K562 (cell line): Measurements from ENCODE around the gene ZKSCAN4. TPM values are rescaled to one million over a fixed set of nuclear protein-coding genes. Genes with fewer than 3 reads are reported as not detected.

ENCODE experiments used
- ADNP ChIP-seq: fragments of 200-800 bp; sonication (Bioruptor generic); IDR thresholded peaks from 2 replicates; pipeline ENCODE4 v1.6.1; 2016; ENCODE audit warnings: missing genetic modification characterization, missing compliant biosample characterization
- CSDE1 ChIP-seq, 2 experiments: fragments of 450-650 bp; IDR thresholded peaks; 2 replicates each; pipeline ENCODE4 v1.6.1; 2016; ENCODE audit warnings: mild to moderate bottlenecking in 1 of 2
- FIP1L1 ChIP-seq: fragments of 200-400 bp; formaldehyde crosslinking; IDR thresholded peaks from 2 replicates; pipeline ENCODE4 v1.6.1; 2018; ENCODE audit warnings: mild to moderate bottlenecking, low read depth, low read length; ENCODE audit not compliant: poor library complexity, severe bottlenecking
- GTF2F1 ChIP-seq: IDR thresholded peaks from 2 replicates; pipeline ENCODE4 v1.6.1; 2011; ENCODE audit warnings: low read depth, low read length, improper control_type of control experiment
- IFI16 ChIP-seq: fragments of 250-450 bp; sonication (Bioruptor Pico); IDR thresholded peaks from 2 replicates; pipeline ENCODE4 v2.1.2; 2022; ENCODE audit warnings: mild to moderate bottlenecking, inconsistent platforms
- KDM5B ChIP-seq: fragments of 200-600 bp; sonication (generic); IDR thresholded peaks from 2 replicates; pipeline ENCODE4 v1.6.1; 2012; ENCODE audit warnings: low read depth, mild to moderate bottlenecking, moderate library complexity, low read length, control low read depth, inconsistent platforms; ENCODE audit not compliant: insufficient replicate concordance
- KLF6 ChIP-seq: fragments of 250-450 bp; sonication (Bioruptor Pico); IDR thresholded peaks from 2 replicates; pipeline ENCODE4 v1.4.0; 2020; ENCODE audit warnings: mild to moderate bottlenecking, moderate library complexity, borderline replicate concordance
- MAFF ChIP-seq: IDR thresholded peaks from 2 replicates; pipeline ENCODE4 v1.6.1; 2012; ENCODE audit warnings: low read length, improper control_type of control experiment
- MTA3 ChIP-seq: fragments of 450-650 bp; formaldehyde crosslinking; IDR thresholded peaks from 2 replicates; pipeline ENCODE4 v1.6.1; 2017; ENCODE audit warnings: mild to moderate bottlenecking, borderline replicate concordance
- NONO ChIP-seq, 2 experiments: fragments of 200-400 bp in 1 of 2; fragments of 450-650 bp in 1 of 2; formaldehyde crosslinking in 1 of 2; IDR thresholded peaks; 2 replicates each; pipeline ENCODE4 v1.6.1; 2017; ENCODE audit warnings: low read depth in 2 of 2, mild to moderate bottlenecking in 2 of 2, moderate library complexity in 2 of 2, low read length in 1 of 2
- NR3C1 ChIP-seq: sonication (generic); formaldehyde crosslinking; IDR thresholded peaks from 2 replicates; pipeline ENCODE4 v1.8.1; 2022; ENCODE audit warnings: missing genetic modification reagents
- SMAD4 ChIP-seq: fragments of 250-450 bp; sonication (Bioruptor Pico); conservative IDR thresholded peaks from 2 replicates; pipeline ENCODE4 v1.8.0; 2021; ENCODE audit warnings: inconsistent platforms, mild to moderate bottlenecking, moderate library complexity
- ZBTB17 ChIP-seq: fragments of 450-650 bp; formaldehyde crosslinking; IDR thresholded peaks from 2 replicates; pipeline ENCODE4 v1.4.0; 2020; ENCODE audit warnings: mild to moderate bottlenecking
- ZNF707 ChIP-seq: fragments of 250-450 bp; sonication (Bioruptor Pico); conservative IDR thresholded peaks from 2 replicates; pipeline ENCODE4 v1.8.0; 2022; ENCODE audit warnings: inconsistent platforms, mild to moderate bottlenecking, moderate library complexity
- polyA plus RNA-seq, 8 experiments: library from polyadenylated mRNA; depleted of rRNA in 4 of 8; stranded (reverse) in 5 of 8; unstranded in 3 of 8; fragments of >200 nt; fragmentation: Nextera tagmentation in 2 of 8; fragmentation: Illumina TruSeq in 1 of 8; extraction: Ambion mirVana in 2 of 8; extraction: Trizol in 1 of 8; gene quantifications; 2 replicates each; pipeline versions ENCODE4 v1.2.1 to v1.2.3, GENCODE V29; 2011 to 2014; ENCODE audit warnings: inconsistent platforms in 1 of 8, missing spikeins in 1 of 8
- total RNA-seq, 7 experiments: library from RNA; depleted of rRNA in 6 of 7; stranded (reverse); fragments of >200 nt in 6 of 7; fragmentation: Illumina TruSeq in 2 of 7; extraction: Trizol in 2 of 7; gene quantifications; 2 replicates each; pipeline versions ENCODE4 v1.2.1 to v1.2.3, GENCODE V29; 2011 to 2021; ENCODE audit warnings: low replicate concordance in 1 of 7
- TF ChIP-seq, protein P1 (sequence below): fragments of 450-650 bp; IDR thresholded peaks from 2 replicates; pipeline ENCODE4 v1.6.1; 2016; ENCODE audit warnings: mild to moderate bottlenecking, moderate library complexity
- TF ChIP-seq, protein P2 (sequence below): fragments of 450-650 bp; formaldehyde crosslinking; IDR thresholded peaks from 2 replicates; pipeline ENCODE4 v1.4.0; 2020; ENCODE audit warnings: mild to moderate bottlenecking

Gene ZKSCAN4
- total and polyA plus RNA-seq, 9 of the 15 experiments (the other 6 are each of a cell fraction or from before 2014, with no cell fraction given), result 1.2 to 5.3 (median 4.7) TPM

DNA sequence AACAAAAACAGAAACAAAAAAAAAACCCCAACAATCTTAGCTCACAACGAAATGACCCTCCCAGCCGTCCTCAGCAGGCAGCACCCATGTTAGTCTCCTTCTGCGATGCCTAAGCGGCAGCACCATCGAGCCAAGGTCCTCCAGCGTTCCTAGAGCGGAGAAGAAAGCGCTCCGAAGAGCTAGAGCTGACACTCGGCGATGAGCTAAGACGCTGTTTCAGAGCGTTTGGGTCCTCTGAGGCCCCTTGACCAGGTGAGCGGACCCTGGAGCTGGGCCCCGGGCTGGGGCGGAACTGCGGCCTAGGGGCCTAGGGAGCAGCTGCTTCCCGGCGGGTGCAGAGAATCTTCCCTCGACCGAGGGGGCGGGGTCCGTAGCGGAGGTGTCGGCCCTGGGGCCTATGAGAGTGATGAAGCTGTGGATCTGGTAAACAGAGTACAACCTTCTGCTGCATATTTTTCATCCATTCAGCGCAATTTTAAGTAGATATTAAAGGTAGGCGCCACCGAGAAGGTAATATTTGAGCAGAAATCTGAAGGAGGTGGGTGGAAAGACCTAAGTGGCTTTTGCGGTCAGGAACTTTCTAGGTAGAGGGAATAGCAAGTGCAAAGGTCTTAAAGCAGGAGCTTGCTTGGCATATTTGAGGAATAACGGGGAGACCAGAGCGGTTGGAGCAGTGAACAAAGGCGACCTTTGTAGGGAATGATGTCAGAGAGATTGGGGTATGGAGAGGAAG is 15.1 kb upstream of the ZKSCAN4 start, which contains the start of gene ZSCAN26 (continued):
- TF ChIP-seq NR3C1 (CRISPR knock-in tag) (no peak), ADNP (tag) (no peak), KLF6 (CRISPR knock-in tag) (no peak), MAFF (no peak), KDM5B (peak; percentile 93), ZNF707 (CRISPR knock-in tag) (no peak), FIP1L1 (no peak), SMAD4 (CRISPR knock-in tag) (peak; percentile 79; the same call in 1 of the 2 replicates), GTF2F1 (no peak; the same call in 1 of the 2 replicates), MTA3 (peak; percentile 91; the same call in 1 of the 2 replicates), CSDE1 (IDR thresholded peaks at IDR 0.05) (no peak), ZBTB17 (CRISPR knock-in tag) (peak; percentile 72), IFI16 (CRISPR knock-in tag) (no peak), NONO (IDR thresholded peaks at IDR 0.05; ENCODE audit: low read depth in 2 of 2, low read length in 1 of 2) (peak in 1 of 2 experiments; percentile 30; a peak in 1 of 4 replicates)
- TF ChIP-seq, protein P1, sequence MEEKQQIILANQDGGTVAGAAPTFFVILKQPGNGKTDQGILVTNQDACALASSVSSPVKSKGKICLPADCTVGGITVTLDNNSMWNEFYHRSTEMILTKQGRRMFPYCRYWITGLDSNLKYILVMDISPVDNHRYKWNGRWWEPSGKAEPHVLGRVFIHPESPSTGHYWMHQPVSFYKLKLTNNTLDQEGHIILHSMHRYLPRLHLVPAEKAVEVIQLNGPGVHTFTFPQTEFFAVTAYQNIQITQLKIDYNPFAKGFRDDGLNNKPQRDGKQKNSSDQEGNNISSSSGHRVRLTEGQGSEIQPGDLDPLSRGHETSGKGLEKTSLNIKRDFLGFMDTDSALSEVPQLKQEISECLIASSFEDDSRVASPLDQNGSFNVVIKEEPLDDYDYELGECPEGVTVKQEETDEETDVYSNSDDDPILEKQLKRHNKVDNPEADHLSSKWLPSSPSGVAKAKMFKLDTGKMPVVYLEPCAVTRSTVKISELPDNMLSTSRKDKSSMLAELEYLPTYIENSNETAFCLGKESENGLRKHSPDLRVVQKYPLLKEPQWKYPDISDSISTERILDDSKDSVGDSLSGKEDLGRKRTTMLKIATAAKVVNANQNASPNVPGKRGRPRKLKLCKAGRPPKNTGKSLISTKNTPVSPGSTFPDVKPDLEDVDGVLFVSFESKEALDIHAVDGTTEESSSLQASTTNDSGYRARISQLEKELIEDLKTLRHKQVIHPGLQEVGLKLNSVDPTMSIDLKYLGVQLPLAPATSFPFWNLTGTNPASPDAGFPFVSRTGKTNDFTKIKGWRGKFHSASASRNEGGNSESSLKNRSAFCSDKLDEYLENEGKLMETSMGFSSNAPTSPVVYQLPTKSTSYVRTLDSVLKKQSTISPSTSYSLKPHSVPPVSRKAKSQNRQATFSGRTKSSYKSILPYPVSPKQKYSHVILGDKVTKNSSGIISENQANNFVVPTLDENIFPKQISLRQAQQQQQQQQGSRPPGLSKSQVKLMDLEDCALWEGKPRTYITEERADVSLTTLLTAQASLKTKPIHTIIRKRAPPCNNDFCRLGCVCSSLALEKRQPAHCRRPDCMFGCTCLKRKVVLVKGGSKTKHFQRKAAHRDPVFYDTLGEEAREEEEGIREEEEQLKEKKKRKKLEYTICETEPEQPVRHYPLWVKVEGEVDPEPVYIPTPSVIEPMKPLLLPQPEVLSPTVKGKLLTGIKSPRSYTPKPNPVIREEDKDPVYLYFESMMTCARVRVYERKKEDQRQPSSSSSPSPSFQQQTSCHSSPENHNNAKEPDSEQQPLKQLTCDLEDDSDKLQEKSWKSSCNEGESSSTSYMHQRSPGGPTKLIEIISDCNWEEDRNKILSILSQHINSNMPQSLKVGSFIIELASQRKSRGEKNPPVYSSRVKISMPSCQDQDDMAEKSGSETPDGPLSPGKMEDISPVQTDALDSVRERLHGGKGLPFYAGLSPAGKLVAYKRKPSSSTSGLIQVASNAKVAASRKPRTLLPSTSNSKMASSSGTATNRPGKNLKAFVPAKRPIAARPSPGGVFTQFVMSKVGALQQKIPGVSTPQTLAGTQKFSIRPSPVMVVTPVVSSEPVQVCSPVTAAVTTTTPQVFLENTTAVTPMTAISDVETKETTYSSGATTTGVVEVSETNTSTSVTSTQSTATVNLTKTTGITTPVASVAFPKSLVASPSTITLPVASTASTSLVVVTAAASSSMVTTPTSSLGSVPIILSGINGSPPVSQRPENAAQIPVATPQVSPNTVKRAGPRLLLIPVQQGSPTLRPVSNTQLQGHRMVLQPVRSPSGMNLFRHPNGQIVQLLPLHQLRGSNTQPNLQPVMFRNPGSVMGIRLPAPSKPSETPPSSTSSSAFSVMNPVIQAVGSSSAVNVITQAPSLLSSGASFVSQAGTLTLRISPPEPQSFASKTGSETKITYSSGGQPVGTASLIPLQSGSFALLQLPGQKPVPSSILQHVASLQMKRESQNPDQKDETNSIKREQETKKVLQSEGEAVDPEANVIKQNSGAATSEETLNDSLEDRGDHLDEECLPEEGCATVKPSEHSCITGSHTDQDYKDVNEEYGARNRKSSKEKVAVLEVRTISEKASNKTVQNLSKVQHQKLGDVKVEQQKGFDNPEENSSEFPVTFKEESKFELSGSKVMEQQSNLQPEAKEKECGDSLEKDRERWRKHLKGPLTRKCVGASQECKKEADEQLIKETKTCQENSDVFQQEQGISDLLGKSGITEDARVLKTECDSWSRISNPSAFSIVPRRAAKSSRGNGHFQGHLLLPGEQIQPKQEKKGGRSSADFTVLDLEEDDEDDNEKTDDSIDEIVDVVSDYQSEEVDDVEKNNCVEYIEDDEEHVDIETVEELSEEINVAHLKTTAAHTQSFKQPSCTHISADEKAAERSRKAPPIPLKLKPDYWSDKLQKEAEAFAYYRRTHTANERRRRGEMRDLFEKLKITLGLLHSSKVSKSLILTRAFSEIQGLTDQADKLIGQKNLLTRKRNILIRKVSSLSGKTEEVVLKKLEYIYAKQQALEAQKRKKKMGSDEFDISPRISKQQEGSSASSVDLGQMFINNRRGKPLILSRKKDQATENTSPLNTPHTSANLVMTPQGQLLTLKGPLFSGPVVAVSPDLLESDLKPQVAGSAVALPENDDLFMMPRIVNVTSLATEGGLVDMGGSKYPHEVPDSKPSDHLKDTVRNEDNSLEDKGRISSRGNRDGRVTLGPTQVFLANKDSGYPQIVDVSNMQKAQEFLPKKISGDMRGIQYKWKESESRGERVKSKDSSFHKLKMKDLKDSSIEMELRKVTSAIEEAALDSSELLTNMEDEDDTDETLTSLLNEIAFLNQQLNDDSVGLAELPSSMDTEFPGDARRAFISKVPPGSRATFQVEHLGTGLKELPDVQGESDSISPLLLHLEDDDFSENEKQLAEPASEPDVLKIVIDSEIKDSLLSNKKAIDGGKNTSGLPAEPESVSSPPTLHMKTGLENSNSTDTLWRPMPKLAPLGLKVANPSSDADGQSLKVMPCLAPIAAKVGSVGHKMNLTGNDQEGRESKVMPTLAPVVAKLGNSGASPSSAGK, result peak; percentile 61
- TF ChIP-seq, protein P2, sequence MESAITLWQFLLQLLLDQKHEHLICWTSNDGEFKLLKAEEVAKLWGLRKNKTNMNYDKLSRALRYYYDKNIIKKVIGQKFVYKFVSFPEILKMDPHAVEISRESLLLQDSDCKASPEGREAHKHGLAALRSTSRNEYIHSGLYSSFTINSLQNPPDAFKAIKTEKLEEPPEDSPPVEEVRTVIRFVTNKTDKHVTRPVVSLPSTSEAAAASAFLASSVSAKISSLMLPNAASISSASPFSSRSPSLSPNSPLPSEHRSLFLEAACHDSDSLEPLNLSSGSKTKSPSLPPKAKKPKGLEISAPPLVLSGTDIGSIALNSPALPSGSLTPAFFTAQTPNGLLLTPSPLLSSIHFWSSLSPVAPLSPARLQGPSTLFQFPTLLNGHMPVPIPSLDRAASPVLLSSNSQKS (CRISPR knock-in tag), result no peak
